Measurements from ENCODE around the gene RABL6.

Gene RABL6

DNA sequence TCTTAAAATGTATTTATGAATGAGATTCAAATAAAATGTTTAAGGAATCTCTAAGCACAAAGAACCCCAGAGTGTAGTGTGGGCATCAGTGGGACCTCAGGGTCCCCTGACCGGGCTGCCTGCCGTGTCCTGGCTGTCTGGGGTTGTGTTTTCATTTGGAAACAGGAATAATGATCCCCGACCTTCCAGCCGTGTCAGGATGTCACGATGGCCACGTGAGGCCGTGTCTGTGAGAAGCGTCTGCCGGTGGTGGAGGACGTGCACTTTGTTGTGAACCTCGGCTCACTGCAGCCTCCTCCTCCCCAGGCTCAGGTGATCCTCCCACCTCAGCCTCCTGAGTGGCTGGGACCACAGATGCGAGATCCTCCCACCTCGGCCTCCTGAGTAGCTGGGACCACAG lies 82.9 kb downstream of the RABL6 start:
- no peaks in the 10 kb centered on the region for H3K9me3 ChIP-seq
- H4K20me1 ChIP-seq: peaks cover 90% of the 10 kb centered on the region
- TF ChIP-seq Cebpa-rat (IDR thresholded peaks at IDR 0.05): no peak
- no peak overlapping the region for H3K27ac ChIP-seq
- peaks cover 43% of the 10 kb centered on the region for H3K4me1 ChIP-seq
- H3K4me3 ChIP-seq: no peak overlapping the region
- H3K9ac ChIP-seq: no peak overlapping the region
- H3K4me2 ChIP-seq: no peak overlapping the region
- no peaks in the 10 kb centered on the region for H3K27me3 ChIP-seq
- H3K36me3 ChIP-seq: peaks cover 69% of the 10 kb centered on the region
